Heart left ventricle (tissue), 13 donors: Measurements from ENCODE around the gene SMIM5.

Source experiments
- CTCF ChIP-seq, 12 donors: fragments of 200-600 bp; sonication (generic) in 4 of 12; IDR thresholded peaks; one replicate each; pipeline versions ENCODE4 v1.5.0 to v1.8.0; 2018 to 2022; ENCODE audit warnings: antibody characterized with exemption in 12 of 12, mild to moderate bottlenecking in 5 of 12
- POLR2A ChIP-seq, 2 donors: fragments of 450-650 bp; IDR thresholded peaks; one replicate each; pipeline ENCODE4 v1.6.1; 2017; ENCODE audit warnings: antibody characterized with exemption in 2 of 2, mild to moderate bottlenecking in 2 of 2, moderate library complexity in 2 of 2
- donor health status: ischemic (EF 13 %, LVEDD 7.1; RV severe dilation, severe dysfunction).
- donor health status: DM: no; HTN: yes; CAD: no.
- donor health status: DM: no; HTN: no; CAD: no.
- donor health status: ischemic (EF 25% LVEDD 6.9; RV normal size, moderate dysfunction).
- donor health status: ischemic (EF 25% LVEDD 5.7; RV mildly dilated, moderate dysfunction).
- donor health status: ischemic (EF 35%, LVEDD 5.7; RV mildly dilated, moderate dysfunction).
- donor health status: nonischemic (EF 11% LVEDD 7.7; RV severe dilation, severe dysfunction).
- donor health status: DM: yes; HTN: yes; CAD: no.
- donor health status: PGD.
- donor health status: ischemic (EF 29% LVEDD 5.4; RV normal size, mild dysfunction).
- donor health status: nonischemic (EF 23%, LVEDD 6.1; RV moderate dilation, normal function).

GRCh38 chr17:75595284-75595919 is 37.8 kb upstream of the SMIM5 start:
- TF ChIP-seq CTCF (IDR thresholded peaks at IDR 0.05) = no peak
- TF ChIP-seq POLR2A (IDR thresholded peaks at IDR 0.05) = no peak
